Gastroesophageal sphincter (tissue), 4 donors: ENCODE measurements around the gene MMP17. TPM values are rescaled to one million over a fixed set of nuclear protein-coding genes. Genes with fewer than 3 reads are reported as not detected.

Source experiments
- ATAC-seq: fragments of 150-250 bp; one replicate; pipeline ENCODE4 v1.9.1; 2016; ENCODE audit warnings: mild to moderate bottlenecking, moderate library complexity
- H3K27ac ChIP-seq, 4 donors: fragments of 200-600 bp; sonication (generic) in 3 of 4; 1 replicate in 3 of 4; 2 replicates in 1 of 4; pipeline ENCODE4 v1.5.1; 2016 to 2019
- H3K27me3 ChIP-seq: fragments of 200-600 bp; sonication (generic); one replicate; pipeline ENCODE4 v1.5.1; 2019
- H3K36me3 ChIP-seq, 2 donors: fragments of 200-600 bp; sonication (generic); one replicate each; pipeline ENCODE4 v1.5.1; 2019; ENCODE audit warnings: control low read depth in 1 of 2
- H3K4me1 ChIP-seq, 3 donors: fragments of 200-600 bp; sonication (generic); 1 replicate in 2 of 3; 2 replicates in 1 of 3; pipeline ENCODE4 v1.5.1; 2016 to 2019; ENCODE audit warnings: control low read depth in 2 of 3
- H3K4me3 ChIP-seq, 2 donors: fragments of 200-600 bp; sonication (generic); one replicate each; pipeline ENCODE4 v1.5.1; 2019; ENCODE audit warnings: mild to moderate bottlenecking in 1 of 2, moderate library complexity in 1 of 2
- H3K9me3 ChIP-seq, 3 donors: fragments of 200-600 bp; sonication (generic); one replicate each; pipeline ENCODE4 v1.5.1; 2017 to 2019; ENCODE audit warnings: control low read depth in 2 of 3
- CTCF ChIP-seq, 4 experiments: fragments of 200-600 bp in 2 of 4; fragments of 450-650 bp in 2 of 4; sonication (generic) in 1 of 4; IDR thresholded peaks; one replicate each; pipeline ENCODE4 v1.5.1; 2017 to 2019; ENCODE audit warnings: antibody characterized with exemption in 4 of 4, mild to moderate bottlenecking in 2 of 4, moderate library complexity in 2 of 4
- EP300 ChIP-seq: sonication (generic); formaldehyde crosslinking; IDR thresholded peaks from one replicate; pipeline ENCODE4 v1.6.1; 2017; ENCODE audit warnings: antibody characterized with exemption, mild to moderate bottlenecking
- POLR2A ChIP-seq, 2 donors: fragments of 450-650 bp; IDR thresholded peaks; one replicate each; pipeline ENCODE4 v1.6.1; 2017; ENCODE audit warnings: antibody characterized with exemption in 2 of 2, mild to moderate bottlenecking in 2 of 2, moderate library complexity in 1 of 2
- POLR2AphosphoS5 ChIP-seq: sonication (generic); formaldehyde crosslinking; IDR thresholded peaks from one replicate; pipeline ENCODE4 v1.6.1; 2017; ENCODE audit warnings: antibody characterized with exemption
- WGBS, 2 donors: methylation state at CpG; one replicate each; pipeline ENCODE4 v1.1.5; 2018; ENCODE audit warnings: low coverage in 1 of 2; 5-methylcytosine and 5-hydroxymethylcytosine counted together
- total RNA-seq, 4 donors: library from RNA; depleted of rRNA; stranded (reverse); fragments of >200 nt; gene quantifications; one replicate each; pipeline ENCODE4 v1.1.0, GENCODE V29; 2016

MMP17 gene
- total RNA-seq, 4 donors from 2014 or later, result 2.0 to 7.0 (median 4.5) TPM

DNA sequence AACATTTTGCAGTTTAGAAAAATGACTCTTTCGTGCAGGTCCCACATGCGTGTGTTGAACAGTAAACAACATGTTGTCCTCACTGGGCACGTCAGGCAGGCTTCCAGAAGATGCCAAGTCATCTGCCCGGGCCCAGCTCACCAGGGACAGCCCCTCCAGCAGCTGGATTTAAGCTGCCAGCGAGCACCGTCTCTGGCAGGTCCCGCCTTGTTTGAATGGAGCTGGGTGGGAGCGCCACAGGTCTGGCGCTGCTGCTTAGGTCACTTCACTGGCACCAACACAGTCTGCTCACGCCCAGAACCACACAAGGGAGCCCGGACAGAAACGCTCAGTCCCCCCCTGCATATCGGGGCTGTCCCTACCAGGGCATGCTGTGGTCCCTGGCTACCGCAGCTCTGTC is 33.1 kb upstream of the MMP17 start:
- H3K4me1 ChIP-seq, result no peaks in the 10 kb centered on the region
- no peak overlapping the region for H3K4me3 ChIP-seq
- no peak for ATAC-seq
- 67 to 83% methylated on average over 3 of the region's 14 CpGs for WGBS, 2 donors
- no peaks in the 10 kb centered on the region for H3K9me3 ChIP-seq
- H3K27me3 ChIP-seq, result no peaks in the 10 kb centered on the region
- peaks cover 0 to 98% of the 10 kb centered on the region in 2 donors for H3K36me3 ChIP-seq
- TF ChIP-seq POLR2AphosphoS5, result no peak
- TF ChIP-seq POLR2A (IDR thresholded peaks at IDR 0.05), result no peak
- TF ChIP-seq EP300, result no peak
- no peak for TF ChIP-seq CTCF (IDR thresholded peaks at IDR 0.05)
- no peak overlapping the region for H3K27ac ChIP-seq

- 64 to 69% methylated on average over 3 to 6 of the region's 15 CpGs for WGBS, 2 donors
Measured at GRCh38 chr12:131795690-131796410, 32.3 kb upstream of the MMP17 start.

DNA sequence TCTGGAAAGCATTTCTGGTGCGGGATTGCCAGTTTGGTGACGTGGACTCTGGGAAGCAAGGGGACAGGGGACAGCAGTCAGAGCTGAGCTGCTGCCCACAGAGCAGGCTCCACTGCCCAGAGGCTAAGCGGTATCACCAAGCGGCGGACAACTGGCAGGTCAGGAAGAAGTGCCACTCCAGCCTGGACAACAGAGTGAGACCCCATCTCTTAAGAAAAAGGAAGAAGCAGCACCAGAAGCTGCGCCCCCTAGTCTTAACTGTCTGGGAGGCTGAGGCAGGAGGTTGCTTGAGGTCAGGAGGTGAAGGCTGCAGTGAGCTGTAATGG is 31.8 kb upstream of the MMP17 start:
- TF ChIP-seq EP300, result no peak
- TF ChIP-seq CTCF (IDR thresholded peaks at IDR 0.05), result no peak
- Histone ChIP-seq H3K4me3 (no peak overlapping the region), H3K36me3 (peaks cover 0 to 94% of the 10 kb centered on the region in 2 donors), H3K4me1 (no peaks in the 10 kb centered on the region), H3K9me3 (no peaks in the 10 kb centered on the region), H3K27me3 (no peaks in the 10 kb centered on the region), H3K27ac (no peak overlapping the region)
- 100% methylated on average over 5 of the region's 6 CpGs; no CpG with 5 or more reads in 1 of the 2 donors for WGBS, 2 donors
- no peak for ATAC-seq

More at GRCh38 chr12:131795690-131796410, 32.3 kb upstream of the MMP17 start:
- H3K9me3 ChIP-seq, result no peaks in the 10 kb centered on the region
- H3K4me1 ChIP-seq, result no peaks in the 10 kb centered on the region
- no peak for ATAC-seq
- TF ChIP-seq EP300, result no peak
- no peak for TF ChIP-seq POLR2AphosphoS5
- no peak for TF ChIP-seq CTCF (IDR thresholded peaks at IDR 0.05)
- TF ChIP-seq POLR2A (IDR thresholded peaks at IDR 0.05), result no peak
- peaks cover 0 to 98% of the 10 kb centered on the region in 2 donors for H3K36me3 ChIP-seq
- H3K27me3 ChIP-seq, result no peaks in the 10 kb centered on the region
- no peak overlapping the region for H3K4me3 ChIP-seq
- no peak overlapping the region for H3K27ac ChIP-seq

DNA sequence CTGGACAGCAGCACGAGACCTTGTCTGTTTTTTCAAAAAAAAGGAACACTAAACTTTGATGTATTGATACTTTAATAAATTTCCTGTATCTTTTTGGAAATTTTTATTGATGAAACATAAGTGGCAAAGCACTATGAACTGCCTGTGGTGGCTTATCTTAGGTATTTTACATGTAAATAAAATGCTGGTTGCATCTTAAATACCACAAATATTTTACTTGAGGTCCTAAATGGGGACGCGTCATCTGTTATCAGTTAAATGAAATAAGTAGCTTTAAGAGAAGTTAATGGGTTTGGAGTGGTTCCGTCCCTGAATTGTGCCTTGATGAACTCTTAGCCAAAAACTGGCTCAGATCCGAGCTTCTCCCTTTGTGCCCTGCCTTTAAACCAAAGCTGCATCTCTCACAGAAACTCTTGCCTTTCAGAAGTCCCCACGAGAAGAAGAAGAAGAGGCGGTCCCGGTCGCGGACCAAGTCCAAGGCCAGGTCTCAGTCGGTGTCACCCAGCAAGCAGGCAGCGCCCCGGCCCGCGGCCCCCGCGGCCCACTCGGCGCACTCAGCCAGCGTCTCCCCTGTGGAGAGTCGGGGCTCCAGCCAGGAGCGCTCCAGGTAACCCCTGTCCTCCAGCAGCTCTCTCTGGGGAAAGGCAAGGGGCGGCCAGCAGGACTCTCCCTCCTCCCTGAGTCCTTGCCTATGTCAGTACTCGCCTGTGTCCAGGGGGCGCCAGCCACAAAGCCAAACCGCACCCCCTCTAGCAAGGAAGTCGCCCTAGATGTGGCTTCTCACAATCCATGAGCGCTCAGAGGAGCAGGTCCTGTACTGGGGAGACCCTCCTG is 31.2 kb upstream of the MMP17 start:
- peaks cover 0 to 94% of the 10 kb centered on the region in 2 donors for H3K36me3 ChIP-seq
- TF ChIP-seq POLR2AphosphoS5 (no peak), POLR2A (IDR thresholded peaks at IDR 0.05) (no peak), CTCF (IDR thresholded peaks at IDR 0.05) (no peak), EP300 (no peak)
- no peak overlapping the region for H3K4me3 ChIP-seq
- no peaks in the 10 kb centered on the region for H3K9me3 ChIP-seq
- WGBS, 2 donors, result 87 to 91% methylated on average over 5 to 6 of the region's 28 CpGs
- ATAC-seq, result no peak
- no peak overlapping the region for H3K27ac ChIP-seq
- no peaks in the 10 kb centered on the region for H3K4me1 ChIP-seq
- no peaks in the 10 kb centered on the region for H3K27me3 ChIP-seq

GRCh38 chr12:131797588-131797934 is 30.6 kb upstream of the MMP17 start:
- H3K27ac ChIP-seq, result no peak overlapping the region
- no peak overlapping the region for H3K4me3 ChIP-seq
- 100% methylated on average over 1 of the region's 10 CpGs; no CpG with 5 or more reads in 1 of the 2 donors for WGBS, 2 donors
- H3K27me3 ChIP-seq, result no peaks in the 10 kb centered on the region
- no peaks in the 10 kb centered on the region for H3K9me3 ChIP-seq
- H3K36me3 ChIP-seq, result peaks cover 0 to 94% of the 10 kb centered on the region in 2 donors
- TF ChIP-seq POLR2AphosphoS5, result no peak
- no peak for TF ChIP-seq POLR2A (IDR thresholded peaks at IDR 0.05)
- TF ChIP-seq EP300, result no peak
- TF ChIP-seq CTCF (IDR thresholded peaks at IDR 0.05), result no peak
- H3K4me1 ChIP-seq, result no peaks in the 10 kb centered on the region
- ATAC-seq, result no peak
